H1 (cell line): ENCODE measurements around the gene ARL6IP5. TPM values are rescaled to one million over a fixed set of nuclear protein-coding genes. Genes with fewer than 3 reads are reported as not detected.

Experiments used
- CTCF ChIA-PET: fragments of 300-600 bp; sonication (Branson Sonifier 250); formaldehyde crosslinking; loops from one replicate; lab custom pipeline; 2021; ENCODE audit not compliant: partially characterized antibody; lab: Charles Lee
- POLR2A ChIA-PET: fragments of 300-600 bp; sonication (Branson Sonifier 250); formaldehyde crosslinking; loops from one replicate; lab custom pipeline; 2021; ENCODE audit warnings: inconsistent platforms; ENCODE audit not compliant: partially characterized antibody; lab: Charles Lee
- DNase-seq, 2 experiments: peaks; one replicate each; pipeline versions ENCODE4 v3.0.0 to v3.0.0-alpha.2; 2010 to 2022; ENCODE audit warnings: low spot score in 2 of 2, low read depth in 1 of 2, mixed read lengths in 1 of 2
- FAIRE-seq: peaks from 2 replicates; lab custom pipeline; 2011; peaks lifted over from hg19 to GRCh38; lab: Jason Lieb, UNC
- H2AFZ ChIP-seq: 2 replicates; pipeline ENCODE4 v1.8.1; 2012; ENCODE audit warnings: low read length, inconsistent platforms
- H2AK5ac ChIP-seq: 2 replicates; pipeline ENCODE4 v1.6.1; 2013; ENCODE audit warnings: low read depth, low read length
- H2BK120ac ChIP-seq: replicated peaks from 2 replicates; pipeline ENCODE3; 2013; ENCODE audit warnings: low read depth, low read length, inconsistent platforms
- H2BK12ac ChIP-seq: 2 replicates; pipeline ENCODE4 v1.6.1; 2013; ENCODE audit warnings: low read depth, low read length
- H2BK15ac ChIP-seq: 2 replicates; pipeline ENCODE4 v1.6.1; 2013; ENCODE audit warnings: low read length
- H2BK20ac ChIP-seq: 2 replicates; pipeline ENCODE4 v1.6.1; 2013; ENCODE audit warnings: low read length
- H2BK5ac ChIP-seq: 2 replicates; pipeline ENCODE4 v1.6.1; 2013; ENCODE audit warnings: low read depth, low read length
- H3K14ac ChIP-seq: 2 replicates; pipeline ENCODE4 v1.6.1; 2013; ENCODE audit warnings: inconsistent platforms; ENCODE audit not compliant: insufficient read length
- H3K18ac ChIP-seq: 2 replicates; pipeline ENCODE4 v1.6.1; 2013; ENCODE audit warnings: low read length; ENCODE audit errors: extremely low read depth
- H3K23ac ChIP-seq: 2 replicates; pipeline ENCODE4 v1.6.1; 2013; ENCODE audit warnings: inconsistent platforms; ENCODE audit not compliant: insufficient read length
- H3K23me2 ChIP-seq: 2 replicates; pipeline ENCODE4 v1.6.1; 2013; ENCODE audit warnings: low read depth, low read length
- H3K27ac ChIP-seq: 2 replicates; pipeline ENCODE4 v1.6.1; 2011; ENCODE audit warnings: low read depth, low read length, inconsistent platforms
- H3K27me3 ChIP-seq, 4 experiments: replicated peaks in 1 of 4; 1 replicate in 1 of 4; 2 replicates in 3 of 4; pipeline versions ENCODE4 v1.6.1 to v1.8.1; 2011 to 2013; ENCODE audit warnings: low read length in 3 of 4, mild to moderate bottlenecking in 3 of 4, inconsistent platforms in 2 of 4, mixed read lengths in 2 of 4, moderate library complexity in 1 of 4; ENCODE audit not compliant: control insufficient read depth in 3 of 4, insufficient read depth in 3 of 4; ENCODE audit errors: extremely low read depth in 1 of 4
- H3K36me3 ChIP-seq, 4 experiments: 2 replicates each; pipeline versions ENCODE4 v1.6.1 to v1.8.1; 2011 to 2013; ENCODE audit warnings: mild to moderate bottlenecking in 4 of 4, low read length in 3 of 4, moderate library complexity in 2 of 4, control low read depth in 1 of 4, inconsistent platforms in 1 of 4; ENCODE audit not compliant: insufficient read depth in 4 of 4, control insufficient read depth in 2 of 4
- H3K4ac ChIP-seq: replicated peaks from 2 replicates; pipeline ENCODE3; 2013; ENCODE audit warnings: low read length, low read depth, mixed read lengths, inconsistent platforms; ENCODE audit not compliant: insufficient read length
- H3K4me1 ChIP-seq, 4 experiments: replicated peaks in 1 of 4; 1 replicate in 1 of 4; 2 replicates in 3 of 4; pipeline versions ENCODE4 v1.6.1 to v1.8.1; 2011 to 2013; ENCODE audit warnings: low read length in 3 of 4, inconsistent platforms in 2 of 4, mixed read lengths in 1 of 4; ENCODE audit not compliant: insufficient read depth in 4 of 4, control insufficient read depth in 3 of 4
- H3K4me2 ChIP-seq, 2 experiments: 2 replicates each; pipeline versions ENCODE4 v1.6.1 to v1.8.1; 2011 to 2013; ENCODE audit warnings: low read depth in 2 of 2, low read length in 2 of 2, control low read depth in 1 of 2, inconsistent platforms in 1 of 2, mild to moderate bottlenecking in 1 of 2; ENCODE audit not compliant: insufficient read depth in 1 of 2
- H3K4me3 ChIP-seq, 4 experiments: fragments of 200-600, 300-600 bp in 1 of 4; sonication (generic), shearing (Covaris generic), sonication (Bioruptor Twin) in 1 of 4; 2 replicates each; pipeline versions ENCODE4 v1.5.1 to v1.8.1; 2011 to 2016; ENCODE audit warnings: low read length in 4 of 4, low read depth in 3 of 4, control low read depth in 2 of 4, inconsistent platforms in 2 of 4, mild to moderate bottlenecking in 2 of 4, mixed read lengths in 1 of 4, moderate library complexity in 1 of 4; ENCODE audit not compliant: insufficient read depth in 2 of 4; ENCODE audit errors: extremely low read depth in 1 of 4
- H3K56ac ChIP-seq: replicated peaks from 2 replicates; pipeline ENCODE3; 2013; ENCODE audit warnings: low read depth, mild to moderate bottlenecking, mixed read lengths, low read length, inconsistent platforms; ENCODE audit not compliant: insufficient read length
- H3K79me1 ChIP-seq: 2 replicates; pipeline ENCODE4 v1.6.1; 2013; ENCODE audit warnings: low read depth, low read length, control low read depth
- H3K79me2 ChIP-seq, 2 experiments: 2 replicates each; pipeline versions ENCODE4 v1.6.1 to v1.8.1; 2012 to 2013; ENCODE audit warnings: low read length in 2 of 2, mild to moderate bottlenecking in 2 of 2, inconsistent platforms in 1 of 2; ENCODE audit not compliant: insufficient read depth in 2 of 2, control insufficient read depth in 1 of 2
- H3K9ac ChIP-seq, 4 experiments: replicated peaks in 1 of 4; 1 replicate in 1 of 4; 2 replicates in 3 of 4; pipeline versions ENCODE4 v1.6.1 to v1.8.1; 2011 to 2013; ENCODE audit warnings: low read depth in 3 of 4, low read length in 3 of 4, control low read depth in 2 of 4, mild to moderate bottlenecking in 2 of 4, moderate library complexity in 2 of 4, inconsistent platforms in 1 of 4; ENCODE audit errors: extremely low read depth in 1 of 4
- H3K9me3 ChIP-seq, 2 experiments: 2 replicates each; pipeline versions ENCODE4 v1.6.1 to v1.8.1; 2012 to 2013; ENCODE audit warnings: mild to moderate bottlenecking in 2 of 2, moderate library complexity in 2 of 2, control low read depth in 1 of 2, inconsistent platforms in 1 of 2, low read depth in 1 of 2, low read length in 1 of 2, mixed read lengths in 1 of 2; ENCODE audit not compliant: insufficient read depth in 2 of 2
- H4K20me1 ChIP-seq, 2 experiments: replicated peaks in 1 of 2; 2 replicates each; pipeline versions ENCODE3 to v1.8.1; 2011 to 2013; ENCODE audit warnings: inconsistent platforms in 2 of 2, low read length in 2 of 2, mild to moderate bottlenecking in 1 of 2; ENCODE audit not compliant: insufficient read depth in 2 of 2, control insufficient read depth in 1 of 2
- H4K5ac ChIP-seq: 2 replicates; pipeline ENCODE4 v1.6.1; 2013; ENCODE audit warnings: low read length, low read depth, mixed read lengths, inconsistent platforms; ENCODE audit not compliant: insufficient read length
- H4K8ac ChIP-seq: 2 replicates; pipeline ENCODE4 v1.8.0; 2013; ENCODE audit warnings: mild to moderate bottlenecking, moderate library complexity, low read length, inconsistent platforms; ENCODE audit not compliant: insufficient read depth; ENCODE audit errors: extremely low read depth
- H4K91ac ChIP-seq: replicated peaks from 2 replicates; pipeline ENCODE3; 2013; ENCODE audit warnings: low read length, mixed read lengths, inconsistent platforms; ENCODE audit not compliant: insufficient read length
- CEBPB ChIP-seq: IDR thresholded peaks from 2 replicates; pipeline ENCODE4 v1.6.1; 2012; ENCODE audit warnings: low read depth, low read length
- CTCF ChIP-seq, 3 experiments: IDR thresholded peaks; 1 replicate in 2 of 3; 2 replicates in 1 of 3; pipeline versions ENCODE4 v1.5.1 to v1.6.1; 2011; ENCODE audit warnings: low read length in 3 of 3, mild to moderate bottlenecking in 3 of 3, inconsistent platforms in 2 of 3, low read depth in 1 of 3, moderate library complexity in 1 of 3; ENCODE audit not compliant: insufficient read depth in 1 of 3; ENCODE audit errors: control extremely low read depth in 1 of 3
- HDAC6 ChIP-seq: IDR thresholded peaks from one replicate; pipeline ENCODE4 v1.7.1; 2012; ENCODE audit warnings: low read depth, mild to moderate bottlenecking, inconsistent platforms, low read length, moderate library complexity
- RAD21 ChIP-seq, 2 experiments: IDR thresholded peaks in 1 of 2; conservative IDR thresholded peaks in 1 of 2; 2 replicates each; pipeline ENCODE4 v1.6.1; 2011; ENCODE audit warnings: low read depth in 2 of 2, low read length in 2 of 2, improper control_type of control experiment in 1 of 2, inconsistent platforms in 1 of 2, mild to moderate bottlenecking in 1 of 2, moderate library complexity in 1 of 2
- RXRA ChIP-seq: IDR thresholded peaks from 2 replicates; pipeline ENCODE4 v1.6.1; 2011; ENCODE audit warnings: low read depth, mild to moderate bottlenecking, low read length, moderate library complexity; ENCODE audit not compliant: insufficient read depth
- TEAD4 ChIP-seq: IDR thresholded peaks from 2 replicates; pipeline ENCODE4 v1.6.1; 2012; ENCODE audit warnings: low read depth, low read length, inconsistent platforms, mixed read lengths
- WGBS, 2 experiments: shearing (Covaris generic) in 1 of 2; methylation state at CpG; one replicate each; pipeline versions ENCODE4 v1.1.6 to v1.1.7; 2013 to 2015; ENCODE audit warnings: low lambda C conversion rate in 2 of 2, mixed read lengths in 2 of 2, inconsistent platforms in 1 of 2, low coverage in 1 of 2, missing lambda C conversion rate in 1 of 2; ENCODE audit not compliant: insufficient replicate concordance in 2 of 2, insufficient coverage in 1 of 2, insufficient read length in 1 of 2; ENCODE audit errors: extremely low coverage in 1 of 2, missing lambda C conversion rate in 1 of 2; 5-methylcytosine and 5-hydroxymethylcytosine counted together
- polyA plus RNA-seq, 7 experiments: library from polyadenylated mRNA; depleted of rRNA in 3 of 7; stranded (reverse) in 5 of 7; unstranded in 2 of 7; fragments of >200 nt in 5 of 7; fragments of 200-250 nt in 2 of 7; gene quantifications; 1 replicate in 5 of 7; 2 replicates in 1 of 7; 4 replicates in 1 of 7; pipeline versions ENCODE4 v1.2.1 to v1.2.3, GENCODE V29; 2011 to 2013; ENCODE audit warnings: missing spikeins in 2 of 7, mixed read lengths in 2 of 7
- total RNA-seq: library from RNA; stranded (reverse); fragmentation: NEBNext Ultra II Directional; extraction: Animal tissue kit (Norgen Biotek cat#: 25700); gene quantifications from 2 replicates; pipeline ENCODE4 v1.2.1, GENCODE V29; 2021

Gene ARL6IP5
- total and polyA plus RNA-seq, 2 of the 8 experiments (the other 6 are each of a cell fraction or from before 2014, with no cell fraction given), result 24.9 to 30.1 TPM

GRCh38 chr3:69120879-69121464 lies 36.2 kb downstream of the ARL6IP5 start:
- no peak overlapping the region for H3K4me3 ChIP-seq
- H3K36me3 ChIP-seq, result no peaks in the 10 kb centered on the region
- CTCF ChIA-PET, result interaction anchor here (0.6 to 6.3 kb wide), 41 partner anchors 9 to 1121 kb away, joined by 3 to 59 read pairs (median 4); no protein-coding TSS in a partner anchor
- H2BK12ac ChIP-seq, result no peak overlapping the region
- no peak overlapping the region for H3K9ac ChIP-seq
- 20% methylated on average over 1 of the region's 1 CpG; no CpG with 5 or more reads in 1 of the 2 experiments for WGBS, 2 experiments
- no peak overlapping the region for H3K23ac ChIP-seq
- H3K23me2 ChIP-seq, result no peaks in the 10 kb centered on the region
- H3K79me1 ChIP-seq, result no peaks in the 10 kb centered on the region
- no peak overlapping the region for H4K8ac ChIP-seq
- POLR2A ChIA-PET, result interaction anchor here (0.8 to 1.4 kb wide), 2 partner anchors 23 to 41 kb away, joined by 3 to 5 read pairs; partner anchors contain the start of gene UBA3
- H4K5ac ChIP-seq, result no peak overlapping the region
- H3K4me1 ChIP-seq, result no peaks in the 10 kb centered on the region
- peak; percentile 70 to 91 for DNase-seq
- no peak overlapping the region for H2BK20ac ChIP-seq
- no peaks in the 10 kb centered on the region for H4K20me1 ChIP-seq
- H2BK15ac ChIP-seq, result no peak overlapping the region
- no peaks in the 10 kb centered on the region for H3K79me2 ChIP-seq
- no peak overlapping the region for H3K18ac ChIP-seq
- TF ChIP-seq TEAD4, result 0 out of 2 replicates have a peak, but pooled peaks have one; percentile 4
- TF ChIP-seq HDAC6, result no peak
- TF ChIP-seq RXRA, result no peak
- peak; percentile 62; the same call in 1 of the 2 replicates for TF ChIP-seq CEBPB
- TF ChIP-seq RAD21 (IDR thresholded peaks at IDR 0.05 in 1 of 2, conservative IDR thresholded peaks at IDR 0.05 in 1 of 2; ENCODE audit: low read depth in 2 of 2, low read length in 2 of 2), result peak; percentile 91 to 92
- TF ChIP-seq CTCF (IDR thresholded peaks at IDR 0.05; ENCODE audit: control extremely low read depth in 1 of 3, insufficient read depth in 1 of 3, low read depth in 1 of 3, low read length in 3 of 3), result peak in 2 of 3 experiments; percentile 81 to 95; a peak in 3 of 4 replicates
- H3K27me3 ChIP-seq, result no peaks in the 10 kb centered on the region
- no peak overlapping the region for H3K56ac ChIP-seq
- H2BK5ac ChIP-seq, result no peak overlapping the region
- no peak overlapping the region for H2BK120ac ChIP-seq
- FAIRE-seq, result peak; percentile 99
- H3K27ac ChIP-seq, result no peak overlapping the region
- H4K91ac ChIP-seq, result no peak overlapping the region
- H2AK5ac ChIP-seq, result no peak overlapping the region
- no peak overlapping the region for H3K4me2 ChIP-seq
- H3K14ac ChIP-seq, result no peak overlapping the region
- no peak overlapping the region for H3K4ac ChIP-seq
- H3K9me3 ChIP-seq, result no peaks in the 10 kb centered on the region
- no peak overlapping the region for H2AFZ ChIP-seq
